GM21515 (cell line): ENCODE data around the gene ELOVL7.
A peak's percentile ranks its signal among the peaks of the same experiment; 100 is the strongest.
"Not testable (repeated sequence)": the region's sequence is repeated elsewhere in the genome, so short reads cannot be mapped to it uniquely, and the experiment has no call there.

Experiments used
- ATAC-seq: cut with Tn5 transposase; IDR thresholded peaks from one replicate; pipeline ENCODE4 v1.9.1; 2021; ENCODE audit not compliant: unreplicated experiment

ELOVL7 gene

DNA sequence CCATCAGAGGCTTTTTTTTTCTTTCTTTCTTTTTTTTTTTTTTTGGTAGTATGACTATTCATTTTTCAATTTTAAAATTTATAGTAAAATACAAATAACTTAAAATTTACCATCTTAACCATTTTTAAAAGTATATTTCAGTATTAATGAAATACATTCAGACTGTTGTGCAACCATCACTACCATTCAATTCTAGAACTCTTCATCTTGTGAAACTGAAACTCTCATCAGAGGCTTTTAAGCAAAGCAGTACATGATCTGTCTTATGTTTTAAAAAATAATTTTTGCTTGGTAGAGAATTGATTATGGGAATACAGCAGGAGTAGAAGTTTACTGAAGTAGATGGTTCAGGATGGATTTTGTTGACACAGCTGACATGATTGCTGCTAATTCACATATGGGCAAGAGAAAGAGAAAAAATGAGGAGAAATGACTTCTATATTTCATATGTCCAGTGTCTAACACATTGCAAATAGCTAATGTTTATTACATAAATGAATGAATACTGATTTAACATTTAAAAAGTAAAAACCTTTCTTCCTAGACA is 13.4 kb downstream of the ELOVL7 start:
- peak; percentile 55 for ATAC-seq

DNA sequence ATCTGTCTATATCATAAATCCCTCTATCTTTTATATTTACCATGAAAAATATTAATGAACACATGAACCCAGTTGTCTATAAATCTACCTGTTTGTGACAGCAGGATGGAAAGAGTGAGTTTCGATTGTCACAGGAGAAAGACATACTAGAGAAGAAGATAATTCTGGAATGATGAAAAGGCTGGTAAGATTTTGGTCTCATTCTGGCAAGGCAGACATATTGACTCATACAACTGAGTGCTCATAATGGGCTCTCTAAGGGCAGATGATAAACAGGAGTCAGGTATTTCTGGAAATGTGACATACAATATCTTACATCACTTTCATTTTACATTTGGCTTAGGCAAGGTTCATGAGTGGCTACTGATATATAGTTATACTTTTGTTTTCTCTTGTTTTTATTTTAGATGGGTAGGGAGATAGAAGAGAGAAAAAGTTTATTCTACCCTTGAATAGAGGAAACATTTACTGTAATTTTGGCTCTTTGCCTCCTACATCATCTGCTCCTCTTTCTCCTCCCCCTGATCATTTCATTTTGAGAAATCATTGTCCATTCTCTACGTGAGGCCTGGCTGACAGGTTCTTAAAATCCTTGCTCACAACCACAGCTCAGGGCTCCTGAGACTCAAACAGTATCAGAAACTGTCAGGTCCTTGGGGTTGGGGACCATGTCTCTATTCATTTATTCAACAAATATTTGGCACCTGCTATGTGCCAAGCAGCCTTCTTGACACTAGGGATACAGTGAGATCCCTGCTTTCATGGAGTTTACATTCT is 14.4 kb downstream of the ELOVL7 start:
- ATAC-seq, result no peak

DNA sequence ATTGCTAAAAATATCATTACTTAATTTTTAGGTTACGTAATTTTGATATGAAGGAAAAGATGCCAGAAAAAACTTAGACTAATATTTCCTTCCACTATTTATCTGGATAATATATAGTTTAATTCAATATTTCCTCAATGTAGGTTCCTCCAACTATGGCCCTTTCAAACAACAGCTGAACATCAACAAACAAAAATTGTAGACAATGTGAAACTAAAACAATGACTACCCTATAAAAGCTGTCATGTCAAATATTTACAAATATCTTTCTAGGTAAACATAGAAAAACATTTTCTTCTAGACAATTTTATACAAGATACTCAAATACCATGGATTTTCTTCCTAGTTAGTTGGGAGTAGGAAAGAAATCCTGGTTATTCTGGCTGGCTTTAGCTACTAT is 16.9 kb downstream of the ELOVL7 start:
- ATAC-seq, result no peak

DNA sequence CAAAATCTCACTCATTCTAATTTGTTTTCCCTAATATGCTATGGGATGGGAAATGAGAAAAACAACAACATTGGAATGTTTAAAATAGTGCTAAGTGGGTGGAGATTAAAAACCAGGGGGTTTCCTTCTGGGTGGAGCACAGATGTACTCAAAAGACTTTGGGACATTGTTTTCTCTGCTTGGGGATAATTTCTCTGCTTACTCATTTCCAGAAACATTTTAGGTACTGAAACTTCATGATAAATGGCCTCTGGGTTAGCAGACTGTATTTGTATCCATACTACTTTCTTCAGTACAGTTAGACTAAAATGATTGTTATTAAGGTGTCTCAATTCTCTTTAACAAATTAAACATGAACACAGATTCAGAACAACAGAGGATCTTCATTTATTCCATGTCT is 17.4 kb downstream of the ELOVL7 start:
- peak; percentile 74 for ATAC-seq

DNA sequence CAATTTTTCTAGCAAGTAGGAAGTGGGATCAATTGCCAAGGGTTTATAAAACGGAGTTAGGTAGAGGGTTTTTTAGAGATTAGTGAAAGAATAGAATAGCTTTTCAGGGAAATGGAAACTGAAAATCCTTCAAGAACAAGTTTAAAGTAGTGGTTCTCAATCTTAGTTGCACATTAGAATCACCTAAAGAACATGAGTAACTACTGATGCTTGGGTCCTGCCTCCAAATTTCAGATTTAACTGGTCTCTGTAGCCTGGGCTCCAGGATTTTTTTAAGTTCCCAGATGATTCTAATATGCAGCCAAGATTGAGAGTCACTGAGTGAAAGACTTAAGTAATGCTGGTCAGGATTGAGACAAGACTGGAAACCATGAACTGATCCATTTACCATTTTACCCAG is 20.5 kb downstream of the ELOVL7 start:
- ATAC-seq, result no peak

DNA sequence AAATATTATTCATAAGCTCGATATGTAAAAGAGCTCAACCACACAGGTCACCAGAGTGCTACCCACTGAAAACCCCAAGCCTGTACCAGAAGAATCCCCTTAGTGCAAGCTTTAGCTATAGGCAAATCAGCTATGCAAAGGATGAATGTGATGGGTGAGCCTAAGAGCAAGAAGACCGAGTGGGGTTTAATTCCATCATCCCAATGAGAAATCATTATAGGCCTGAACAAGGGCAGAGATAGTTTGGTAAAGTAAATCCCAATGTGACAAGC is 21.8 kb downstream of the ELOVL7 start:
- peak; percentile 38 for ATAC-seq

DNA sequence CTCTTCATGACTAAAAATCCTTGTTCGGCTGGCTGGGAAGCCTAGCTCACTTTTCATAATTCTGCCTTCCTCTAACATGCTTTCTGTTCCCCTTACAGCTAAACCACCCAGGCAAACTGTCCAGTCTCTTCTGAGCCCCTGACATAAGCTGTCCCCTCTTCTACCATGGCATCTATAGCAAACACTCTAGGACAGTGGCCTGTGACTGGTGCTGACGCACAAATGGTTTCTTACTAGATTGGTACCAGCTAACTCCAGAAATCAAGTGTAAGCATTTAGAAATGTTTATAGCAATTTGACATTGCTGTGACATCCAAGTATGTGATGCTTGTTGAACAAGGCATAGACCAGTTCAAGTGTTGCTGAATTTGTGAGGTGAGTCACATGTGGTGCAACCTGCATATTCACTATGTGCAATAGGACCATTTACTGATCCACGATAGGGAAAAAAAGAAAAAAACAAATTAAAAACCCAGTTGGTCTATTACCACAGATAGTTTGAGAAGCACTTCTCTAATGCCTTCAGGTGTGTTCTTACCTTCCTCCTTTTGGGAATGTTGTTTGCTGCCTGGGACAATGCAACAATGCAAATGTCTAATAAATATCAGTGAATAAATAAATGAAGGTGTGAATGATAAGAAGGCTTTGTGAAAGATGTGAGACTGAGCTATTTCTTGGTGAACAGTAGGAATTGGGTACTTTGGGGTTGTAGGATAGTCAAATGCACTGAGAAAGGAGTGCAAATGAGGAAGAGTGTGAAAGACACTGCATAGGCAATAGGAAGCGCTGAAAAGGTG is 22.4 kb downstream of the ELOVL7 start:
- ATAC-seq, result no peak

DNA sequence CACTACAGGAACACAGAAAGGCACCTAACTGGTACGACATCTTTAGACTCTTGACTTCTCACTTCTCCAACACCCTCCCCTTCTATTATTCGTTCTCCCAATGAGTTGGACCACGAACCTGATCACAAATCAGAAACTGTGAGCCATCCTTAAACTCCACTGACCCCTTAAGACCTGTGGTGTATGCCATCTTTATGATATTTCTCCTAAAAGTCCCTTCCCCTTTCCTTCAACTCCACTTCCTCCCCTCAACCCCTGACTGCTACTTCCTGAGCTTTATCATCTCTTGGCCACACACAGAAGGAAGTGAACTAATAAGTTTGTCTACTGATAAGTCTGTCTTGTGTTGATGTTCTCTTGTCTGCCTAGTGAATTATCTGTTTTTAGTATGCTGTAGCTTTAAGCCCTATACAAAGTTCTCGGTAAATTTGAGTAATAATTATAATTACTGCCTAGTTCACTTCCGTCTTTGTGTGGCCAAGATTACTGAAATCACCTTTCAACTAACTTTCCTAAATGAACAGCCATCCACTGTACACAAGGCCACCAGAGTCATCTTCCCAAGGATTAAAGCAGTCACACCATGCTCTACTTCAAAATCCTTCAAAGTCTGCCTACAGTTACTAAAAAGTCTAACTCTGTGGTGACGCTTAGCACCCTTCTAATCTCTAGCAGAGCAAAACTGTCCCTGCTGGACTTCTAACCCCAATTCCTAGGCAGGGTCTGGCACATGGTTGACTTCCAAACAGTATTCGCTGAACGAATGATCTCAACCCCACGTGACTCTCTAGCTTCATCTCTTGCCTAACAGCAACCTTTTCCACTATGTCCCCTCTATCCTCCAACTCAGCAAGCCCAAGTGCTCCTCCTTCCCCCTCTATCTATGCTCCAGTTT is 23.2 kb downstream of the ELOVL7 start:
- no peak for ATAC-seq

DNA sequence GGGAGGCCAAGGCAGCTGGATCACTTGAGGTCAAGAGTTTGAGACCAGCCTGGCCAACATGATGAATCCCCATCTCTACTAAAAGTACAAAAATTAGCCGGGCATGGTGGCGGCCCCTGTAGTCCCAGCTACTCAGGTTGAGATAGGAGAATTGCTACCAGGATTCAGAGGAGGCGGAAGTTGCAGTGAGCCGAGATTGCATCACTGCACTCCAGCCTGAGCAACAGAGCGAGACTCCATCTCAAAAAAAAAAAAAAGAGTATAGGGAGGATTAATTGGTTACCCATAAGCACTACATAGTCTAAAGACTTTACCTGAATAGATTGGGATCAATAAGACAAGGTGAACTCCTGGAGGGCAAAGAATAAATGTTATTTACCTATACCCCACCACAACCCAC is 27.9 kb downstream of the ELOVL7 start:
- ATAC-seq, result not testable (repeated sequence)

DNA sequence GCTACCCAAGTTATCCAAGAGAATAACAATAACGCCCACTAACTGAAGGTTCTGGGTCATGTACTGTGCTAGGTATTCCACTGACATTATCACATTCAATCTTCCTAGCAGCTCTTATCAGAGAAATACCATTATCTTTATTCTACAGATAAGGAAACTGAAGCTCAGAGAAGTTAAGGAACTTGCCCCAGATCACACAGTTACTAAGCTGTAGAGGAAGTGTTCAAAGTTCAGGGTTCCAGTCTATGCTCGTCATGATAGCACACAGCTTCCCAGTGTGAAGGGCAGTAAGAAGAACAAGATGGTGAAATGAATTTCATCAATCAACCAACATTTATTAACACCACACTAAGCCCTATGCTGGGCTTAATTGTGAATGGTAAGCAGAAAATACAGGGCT is 29.6 kb downstream of the ELOVL7 start:
- ATAC-seq, result no peak

DNA sequence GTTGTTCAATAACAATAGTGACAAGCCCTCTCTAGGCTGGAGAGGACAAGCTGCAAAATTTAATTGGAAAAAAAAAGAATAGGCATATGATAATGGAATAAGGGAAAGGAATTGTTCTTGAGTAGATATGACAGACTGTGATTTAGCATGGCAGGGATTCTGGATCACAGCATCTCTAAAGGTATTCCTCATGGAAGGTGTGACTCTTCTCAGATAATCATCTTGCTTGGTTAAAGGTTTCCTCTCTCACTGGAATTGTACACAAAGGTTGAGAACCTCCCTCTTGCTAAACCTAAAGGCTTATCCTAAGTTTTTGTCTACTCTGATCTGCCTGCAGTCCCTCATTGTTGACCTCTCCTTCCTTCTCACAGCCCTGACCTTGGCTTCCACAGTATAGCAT is 31.6 kb downstream of the ELOVL7 start:
- no peak for ATAC-seq

DNA sequence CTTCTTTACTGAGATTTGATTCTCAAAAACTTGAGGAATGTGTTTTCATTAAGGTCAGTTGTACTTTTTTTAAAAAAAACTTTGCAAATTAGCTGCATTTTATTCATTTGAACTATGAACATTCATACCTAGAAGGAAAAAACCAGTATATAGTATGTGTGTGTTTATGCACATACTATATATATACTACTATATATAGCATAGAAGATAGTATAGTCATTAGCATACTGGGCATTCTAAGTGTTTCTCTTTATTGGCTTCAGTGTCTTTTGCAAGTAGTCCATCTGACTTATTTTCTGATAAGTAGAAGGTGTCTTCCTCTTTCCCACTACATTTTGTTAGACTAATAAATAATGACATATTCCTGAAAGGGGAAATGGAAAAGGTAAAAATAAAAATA is 33.0 kb downstream of the ELOVL7 start:
- ATAC-seq, result peak; percentile 43

DNA sequence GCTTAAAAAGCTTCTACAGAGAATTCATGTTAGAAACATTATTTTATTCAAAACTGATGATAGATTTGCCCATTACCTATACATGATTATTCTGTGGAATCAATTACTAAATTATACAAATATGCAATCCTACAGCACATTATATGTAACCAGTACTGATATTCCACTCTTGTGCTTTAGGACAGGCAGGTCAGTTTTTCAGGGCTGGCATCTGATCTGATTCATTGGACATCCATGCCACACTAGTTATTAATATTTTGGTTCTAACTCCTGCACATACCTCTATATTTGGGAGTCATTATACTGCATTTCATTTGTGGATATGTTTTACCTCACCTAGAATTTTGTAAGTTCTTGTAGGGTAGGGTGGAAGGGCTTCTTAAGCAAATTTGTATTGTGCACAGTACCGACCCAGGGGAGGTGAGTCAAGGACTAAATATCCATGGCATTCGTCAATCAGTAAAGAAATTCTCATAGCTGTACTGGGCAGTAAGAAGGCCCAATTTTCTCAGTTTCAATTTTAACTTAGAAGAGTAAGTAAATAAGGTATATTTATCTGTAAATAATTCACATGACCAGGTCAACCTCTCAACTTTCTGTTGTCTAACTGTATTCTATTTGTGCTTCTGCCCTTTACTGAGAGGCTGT is 33.5 kb downstream of the ELOVL7 start:
- ATAC-seq, result peak; percentile 75

DNA sequence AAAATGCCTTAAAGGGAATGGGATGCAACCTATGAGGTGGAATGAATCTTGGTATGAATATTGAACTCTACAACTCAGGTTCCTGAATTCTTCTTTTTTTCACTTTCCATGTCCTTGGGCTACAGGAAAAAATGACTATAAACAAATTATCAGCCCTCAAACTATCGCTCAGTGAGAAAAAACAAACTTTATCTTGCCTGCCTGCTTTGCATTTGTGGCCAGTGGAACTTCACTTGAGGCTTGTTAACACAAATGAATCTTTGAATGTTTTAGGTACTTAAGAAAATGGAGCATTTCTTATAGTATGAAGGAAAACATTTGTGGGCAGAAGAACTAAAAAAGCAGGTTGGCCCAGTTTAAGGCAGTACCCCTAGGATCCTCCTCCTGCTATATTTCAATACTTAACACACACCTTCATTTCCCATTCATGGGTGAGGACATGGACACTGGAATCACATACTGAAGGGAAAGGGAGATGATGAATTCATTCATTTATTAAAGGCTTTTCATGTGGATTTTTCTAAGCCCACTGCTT is 34.1 kb downstream of the ELOVL7 start:
- no peak for ATAC-seq

DNA sequence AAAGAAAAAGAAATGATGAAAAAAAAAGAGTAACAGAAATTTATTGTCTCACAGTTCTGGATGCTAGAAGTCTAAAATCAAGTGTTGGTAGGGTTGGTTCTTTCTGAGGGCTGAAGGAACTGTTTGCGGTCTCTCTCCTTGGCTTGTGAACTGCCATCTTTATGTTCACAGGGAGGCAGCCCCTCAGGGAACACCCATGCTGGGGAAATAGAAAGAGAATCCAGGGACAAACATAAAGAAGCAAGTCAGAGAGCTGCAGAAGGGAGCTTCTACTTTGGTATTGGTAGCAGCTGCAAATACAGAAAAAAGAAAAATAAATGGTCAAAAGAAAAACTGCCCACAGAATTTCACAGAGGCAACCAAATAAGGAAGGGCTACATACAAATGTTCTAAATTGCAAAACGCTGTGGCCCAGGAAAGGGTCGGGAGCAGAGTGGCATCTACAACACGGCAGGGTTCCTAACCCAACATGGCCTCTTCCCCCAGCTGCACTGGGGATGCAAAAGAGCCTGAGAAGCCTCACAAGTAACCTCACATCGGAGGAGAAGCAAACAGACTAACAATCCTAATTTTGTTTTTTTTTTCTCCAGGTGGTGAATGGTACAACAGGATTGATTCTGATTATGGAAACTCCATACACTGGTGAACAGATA is 37.4 kb downstream of the ELOVL7 start:
- no peak for ATAC-seq

DNA sequence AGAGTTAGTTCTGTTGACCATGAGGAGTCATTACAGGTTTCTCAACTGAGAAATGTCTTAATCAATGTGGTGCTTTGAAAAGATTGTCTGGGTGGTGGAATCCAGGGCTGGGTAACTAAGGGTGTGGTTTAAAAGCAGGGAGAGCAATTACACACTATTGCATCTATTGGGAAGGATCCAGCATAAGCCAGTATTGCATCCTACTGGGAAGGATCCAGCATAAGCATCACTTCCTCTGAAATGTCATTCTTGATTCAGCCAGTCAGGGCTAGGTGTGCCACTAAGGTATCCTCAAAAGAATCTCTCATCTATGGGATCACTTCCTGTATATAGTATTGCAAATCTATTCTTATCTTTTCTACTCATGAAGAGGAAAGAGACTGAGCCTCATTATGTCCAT is 38.6 kb downstream of the ELOVL7 start:
- ATAC-seq, result no peak

DNA sequence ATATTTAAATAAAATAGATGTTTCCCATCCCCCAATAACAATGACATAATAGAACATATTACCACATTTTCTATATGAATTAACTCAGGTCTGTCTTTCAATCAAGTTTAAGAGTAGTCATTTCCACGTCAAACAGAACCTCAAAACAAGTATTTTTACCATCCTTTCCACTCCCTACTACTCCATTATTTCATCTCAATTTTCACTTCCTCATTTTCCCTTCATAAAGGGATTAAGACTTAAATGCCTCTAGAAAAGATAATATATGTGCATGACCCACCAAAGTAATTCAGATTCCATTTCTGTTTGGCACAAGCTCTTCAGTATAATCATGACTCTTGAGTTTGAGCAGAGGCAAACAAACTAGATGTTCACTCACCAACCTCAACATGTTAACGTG is 40.4 kb downstream of the ELOVL7 start:
- no peak for ATAC-seq

DNA sequence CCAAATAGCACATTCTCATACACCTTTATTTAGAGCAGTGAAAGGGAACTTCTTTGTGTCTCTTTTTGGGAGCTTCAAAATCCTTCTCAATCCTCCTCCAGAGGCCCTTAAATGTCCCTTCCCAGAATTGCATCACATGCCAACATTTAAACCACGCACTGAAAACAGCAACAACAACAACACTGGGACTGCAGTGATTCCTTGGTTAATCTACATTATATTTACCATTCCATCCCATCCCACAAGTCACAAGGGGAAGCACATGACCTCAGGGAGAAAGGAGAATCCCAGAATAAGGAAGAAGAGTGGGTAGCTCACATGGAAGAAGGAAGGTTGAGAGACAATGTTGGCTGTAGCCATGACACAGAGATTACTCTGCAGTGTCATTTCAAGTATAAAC is 41.1 kb downstream of the ELOVL7 start:
- ATAC-seq, result no peak

DNA sequence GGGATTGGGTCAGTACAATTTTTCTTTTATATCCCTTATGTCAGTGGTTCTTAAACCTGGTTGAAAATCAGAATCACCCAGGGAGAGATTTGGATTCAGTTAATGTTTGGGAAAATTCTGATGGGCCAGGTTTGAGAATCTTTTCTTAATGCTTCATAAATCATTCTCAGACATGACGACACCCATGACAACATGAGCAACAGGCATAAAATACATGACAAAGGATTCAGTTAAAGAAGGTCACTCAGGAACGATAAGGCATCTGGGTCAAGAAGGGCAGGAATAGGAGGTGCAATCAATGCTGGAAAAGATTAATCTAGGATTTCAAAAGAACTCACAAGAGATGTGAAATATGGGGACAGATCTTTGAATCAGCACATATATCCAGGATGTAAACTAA is 41.8 kb downstream of the ELOVL7 start:
- no peak for ATAC-seq

DNA sequence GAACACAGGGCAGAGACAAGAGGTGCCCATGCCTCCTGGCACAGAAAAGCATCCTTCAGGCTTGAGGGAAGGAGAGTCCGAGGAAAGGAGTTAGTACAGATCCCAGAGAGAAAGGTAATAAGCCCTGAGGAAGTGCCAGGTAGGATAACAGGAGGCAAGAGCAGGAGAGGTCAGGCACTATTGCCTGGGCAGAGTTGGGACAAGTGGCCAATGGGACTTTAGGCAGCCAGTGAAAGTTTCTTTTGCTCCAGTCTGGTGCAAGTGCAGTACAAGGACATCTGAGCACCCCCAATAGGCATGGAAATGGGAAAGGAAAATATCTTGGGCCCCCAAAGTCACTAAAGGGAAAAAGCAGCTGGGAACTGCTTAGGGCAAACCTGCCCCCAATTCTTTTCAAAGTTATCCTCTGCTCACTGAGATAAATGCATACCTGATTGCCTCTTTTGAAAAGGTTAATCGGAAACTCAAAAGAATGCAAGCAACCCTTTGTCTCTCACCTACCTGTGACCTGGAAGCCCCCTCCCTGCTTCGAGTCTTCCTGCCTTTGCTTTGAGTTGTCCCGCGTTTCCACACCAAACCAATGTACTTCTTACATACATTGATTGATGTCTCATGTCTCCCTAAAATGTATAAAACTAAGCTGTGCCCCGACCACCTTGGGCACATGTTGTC is 46.5 kb downstream of the ELOVL7 start:
- no peak for ATAC-seq
